ENCODE measurements around the gene DIP2B. TPM values are rescaled to one million over a fixed set of nuclear protein-coding genes. Genes with fewer than 3 reads are reported as not detected.

DIP2B gene
- total RNA-seq, 4 donors from 2014 or later, result 19.8 to 25.9 (median 23.8) TPM

DNA sequence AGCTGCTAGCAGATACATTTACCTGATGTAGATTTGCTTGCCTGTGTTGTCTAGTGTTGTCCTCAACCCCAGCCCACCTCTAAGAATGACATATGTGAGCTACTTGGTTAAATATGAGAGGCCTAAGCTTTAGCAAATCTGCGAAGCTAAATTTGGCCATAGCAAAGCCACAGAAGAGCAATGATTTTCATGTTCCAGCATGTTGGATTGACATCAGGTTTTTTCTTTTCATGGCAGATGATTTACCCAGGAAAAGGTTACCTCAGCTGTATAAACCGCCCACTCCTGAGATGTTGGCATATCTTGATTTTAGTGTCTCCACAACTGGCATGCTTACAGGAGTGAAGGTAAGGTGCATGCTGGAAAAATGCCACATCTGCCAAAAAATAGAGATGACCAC, 222.7 kb downstream of the DIP2B start:
- Histone ChIP-seq H3K27me3 (no peaks in the 10 kb centered on the region), H3K27ac (no peak overlapping the region), H3K4me1 (peaks cover 0 to 11% (median 0%) of the 10 kb centered on the region in 3 donors), H3K9me3 (no peaks in the 10 kb centered on the region), H3K4me3 (no peak overlapping the region), H3K36me3 (peaks cover 3 to 98% of the 10 kb centered on the region in 2 donors)
- 100% methylated on average over 1 to 2 of the region's 2 CpGs for WGBS, 2 donors (ENCODE audit: low coverage in 1 of 2)
- TF ChIP-seq EP300 (IDR thresholded peaks at IDR 0.05) (no peak), POLR2AphosphoS5 (IDR thresholded peaks at IDR 0.05) (no peak), POLR2A (IDR thresholded peaks at IDR 0.05) (no peak)
- TF ChIP-seq, protein P1, sequence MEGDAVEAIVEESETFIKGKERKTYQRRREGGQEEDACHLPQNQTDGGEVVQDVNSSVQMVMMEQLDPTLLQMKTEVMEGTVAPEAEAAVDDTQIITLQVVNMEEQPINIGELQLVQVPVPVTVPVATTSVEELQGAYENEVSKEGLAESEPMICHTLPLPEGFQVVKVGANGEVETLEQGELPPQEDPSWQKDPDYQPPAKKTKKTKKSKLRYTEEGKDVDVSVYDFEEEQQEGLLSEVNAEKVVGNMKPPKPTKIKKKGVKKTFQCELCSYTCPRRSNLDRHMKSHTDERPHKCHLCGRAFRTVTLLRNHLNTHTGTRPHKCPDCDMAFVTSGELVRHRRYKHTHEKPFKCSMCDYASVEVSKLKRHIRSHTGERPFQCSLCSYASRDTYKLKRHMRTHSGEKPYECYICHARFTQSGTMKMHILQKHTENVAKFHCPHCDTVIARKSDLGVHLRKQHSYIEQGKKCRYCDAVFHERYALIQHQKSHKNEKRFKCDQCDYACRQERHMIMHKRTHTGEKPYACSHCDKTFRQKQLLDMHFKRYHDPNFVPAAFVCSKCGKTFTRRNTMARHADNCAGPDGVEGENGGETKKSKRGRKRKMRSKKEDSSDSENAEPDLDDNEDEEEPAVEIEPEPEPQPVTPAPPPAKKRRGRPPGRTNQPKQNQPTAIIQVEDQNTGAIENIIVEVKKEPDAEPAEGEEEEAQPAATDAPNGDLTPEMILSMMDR (IDR thresholded peaks at IDR 0.05), result no peak
- ATAC-seq, result no peak

DNA sequence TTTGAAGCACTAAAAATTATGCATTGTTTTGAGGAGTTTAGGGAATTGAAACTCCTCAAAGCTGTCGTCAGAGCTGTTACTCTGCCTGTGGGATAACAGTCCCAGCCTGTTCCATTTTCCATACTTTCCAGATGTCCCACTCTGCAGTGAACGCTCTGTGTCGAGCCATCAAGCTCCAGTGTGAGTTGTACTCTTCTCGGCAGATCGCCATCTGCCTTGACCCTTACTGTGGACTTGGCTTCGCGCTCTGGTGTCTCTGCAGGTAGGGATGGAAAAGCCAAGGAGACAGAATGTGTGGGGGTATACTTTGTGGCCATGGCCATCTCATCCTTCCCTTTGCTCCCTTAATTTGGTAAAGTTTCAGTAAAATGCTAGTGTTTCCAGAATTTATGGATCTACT, 223.6 kb downstream of the DIP2B start:
- Histone ChIP-seq H3K4me3 (no peak overlapping the region), H3K9me3 (no peaks in the 10 kb centered on the region), H3K36me3 (peaks cover 3 to 98% of the 10 kb centered on the region in 2 donors), H3K27ac (no peak overlapping the region), H3K4me1 (peaks cover 0 to 11% (median 0%) of the 10 kb centered on the region in 3 donors), H3K27me3 (no peaks in the 10 kb centered on the region)
- no peak for TF ChIP-seq POLR2A (IDR thresholded peaks at IDR 0.05)
- ATAC-seq, result no peak
- WGBS, 2 donors (ENCODE audit: low coverage in 1 of 2), result 79 to 80% methylated on average over 4 to 7 of the region's 7 CpGs

DNA sequence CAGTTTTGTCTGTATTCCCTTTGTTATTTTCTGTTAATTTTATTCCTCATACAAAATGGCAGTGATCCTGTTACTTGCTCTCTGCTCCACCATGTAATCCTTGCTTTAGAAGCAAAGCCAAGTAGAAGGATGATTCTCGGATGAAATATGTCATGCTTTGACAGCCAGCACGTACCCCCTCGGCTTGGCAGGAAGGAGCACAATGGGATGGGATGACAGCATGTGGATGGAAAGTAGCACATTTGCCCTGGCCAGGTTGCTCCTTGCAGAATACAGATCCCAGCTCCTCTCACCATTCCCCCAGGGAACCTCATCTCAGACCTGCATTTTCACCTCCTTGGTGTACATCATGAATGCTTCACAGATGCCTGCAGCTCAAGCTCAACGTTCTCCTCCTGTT, 224.1 kb downstream of the DIP2B start:
- H3K27ac ChIP-seq, result no peak overlapping the region
- H3K9me3 ChIP-seq, result no peaks in the 10 kb centered on the region
- H3K4me1 ChIP-seq, result peaks cover 0 to 11% (median 0%) of the 10 kb centered on the region in 3 donors
- H3K4me3 ChIP-seq, result no peak overlapping the region
- ATAC-seq, result no peak
- peaks cover 3 to 98% of the 10 kb centered on the region in 2 donors for H3K36me3 ChIP-seq
- no peaks in the 10 kb centered on the region for H3K27me3 ChIP-seq
- TF ChIP-seq EP300 (IDR thresholded peaks at IDR 0.05), result no peak
- WGBS, 2 donors (ENCODE audit: low coverage in 1 of 2), result 42 to 80% methylated on average over 2 of the region's 4 CpGs

DNA sequence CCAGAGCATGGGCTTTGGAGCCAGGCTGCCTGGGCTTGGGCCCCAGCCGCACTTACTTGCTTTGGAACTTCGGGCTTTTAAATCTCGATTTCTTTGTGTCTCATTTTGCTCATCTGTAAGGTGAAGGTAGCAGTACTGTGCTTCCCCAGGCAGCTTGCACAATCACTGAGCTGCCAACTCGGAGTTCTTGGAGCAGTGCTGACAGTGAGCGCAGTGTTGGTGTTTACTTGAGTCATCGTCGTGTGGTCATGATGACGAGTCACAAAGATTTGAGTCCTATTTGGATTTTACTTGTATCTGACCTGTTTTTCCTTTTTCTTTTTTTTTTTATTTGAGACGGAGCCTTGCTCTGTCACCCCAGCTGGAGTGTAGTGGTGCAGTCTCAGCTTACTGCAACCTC, 227.8 kb downstream of the DIP2B start:
- H3K4me3 ChIP-seq, result no peak overlapping the region
- peaks cover under 1 to 100% of the 10 kb centered on the region in 2 donors for H3K36me3 ChIP-seq
- ATAC-seq, result no peak
- TF ChIP-seq POLR2A (IDR thresholded peaks at IDR 0.05) (no peak), EP300 (IDR thresholded peaks at IDR 0.05) (no peak)
- no peaks in the 10 kb centered on the region for H3K9me3 ChIP-seq
- H3K4me1 ChIP-seq, result no peaks in the 10 kb centered on the region
- WGBS, 2 donors (ENCODE audit: low coverage in 1 of 2), result 84 to 91% methylated on average over 7 to 9 of the region's 9 CpGs
- no peak overlapping the region for H3K27ac ChIP-seq
- no peaks in the 10 kb centered on the region for H3K27me3 ChIP-seq

DNA sequence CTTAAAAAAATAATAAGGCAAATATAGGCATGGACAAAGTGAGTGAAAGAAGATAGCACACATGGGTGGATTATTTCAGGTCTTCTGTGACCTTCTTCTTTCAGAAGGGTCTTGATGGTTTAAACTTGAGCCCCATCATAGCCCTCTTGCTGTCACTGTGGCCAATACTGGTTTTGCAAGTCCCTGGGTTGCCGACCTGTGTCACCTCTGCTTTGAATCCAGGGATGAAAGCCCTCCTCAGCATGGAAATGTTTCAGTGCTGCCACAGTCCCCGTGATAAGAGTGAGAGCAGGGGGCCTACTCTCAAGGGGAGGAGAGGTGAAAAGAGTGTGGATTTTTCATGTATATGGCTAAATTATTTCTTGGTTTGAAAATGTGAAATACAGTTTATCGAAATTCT, 228.9 kb downstream of the DIP2B start:
- peaks cover 0 to 100% of the 10 kb centered on the region in 2 donors for H3K36me3 ChIP-seq
- no peak for TF ChIP-seq POLR2AphosphoS5 (IDR thresholded peaks at IDR 0.05)
- no peak for TF ChIP-seq POLR2A (IDR thresholded peaks at IDR 0.05)
- TF ChIP-seq EP300 (IDR thresholded peaks at IDR 0.05), result no peak
- TF ChIP-seq, protein P1 (IDR thresholded peaks at IDR 0.05), result no peak
- no peaks in the 10 kb centered on the region for H3K27me3 ChIP-seq
- ATAC-seq, result no peak
- H3K4me3 ChIP-seq, result no peak overlapping the region
- H3K9me3 ChIP-seq, result no peaks in the 10 kb centered on the region
- WGBS, 2 donors (ENCODE audit: low coverage in 1 of 2), result 89 to 90% methylated on average over 1 to 3 of the region's 3 CpGs
- no peak overlapping the region for H3K27ac ChIP-seq
- H3K4me1 ChIP-seq, result no peaks in the 10 kb centered on the region

DNA sequence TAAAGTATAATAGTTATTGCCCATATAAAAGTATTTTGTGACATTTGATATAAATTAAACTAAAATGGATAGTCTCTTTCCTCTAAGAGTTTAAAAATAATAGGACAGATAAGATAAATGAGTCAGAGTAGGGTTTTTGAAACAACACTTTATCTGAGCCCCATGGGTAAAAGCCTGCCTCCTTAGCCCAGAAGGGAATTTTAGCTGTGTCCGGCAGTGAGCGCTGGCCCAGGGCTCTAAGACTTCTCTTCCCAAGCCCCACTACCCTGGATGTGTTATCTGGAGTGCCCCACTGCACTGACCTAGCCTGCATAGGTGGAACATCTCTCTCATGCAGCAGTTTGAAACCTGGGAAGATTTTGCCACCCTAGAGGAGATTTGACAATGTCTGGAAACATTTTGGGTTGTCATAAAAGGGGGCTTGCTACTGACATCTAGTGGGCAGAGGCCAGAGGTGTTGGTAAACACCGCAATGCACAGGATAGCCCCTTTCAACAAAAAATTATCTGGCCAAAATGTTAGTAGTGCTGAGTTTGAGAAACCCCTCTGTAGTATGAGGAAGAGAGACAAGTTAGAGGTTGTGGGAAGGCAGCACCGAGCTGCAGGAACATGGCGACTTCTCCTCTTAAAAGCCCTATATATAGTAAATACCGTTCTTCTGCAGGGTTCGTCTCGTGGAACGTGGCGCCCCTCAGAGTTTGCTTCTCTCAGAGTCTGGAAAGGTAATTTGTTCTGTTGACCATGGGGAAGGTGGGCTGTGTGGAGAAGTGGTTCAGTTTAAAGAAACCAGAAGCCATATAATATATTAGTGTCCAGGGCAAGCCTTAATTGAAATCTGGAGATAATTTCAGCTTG, 229.9 kb downstream of the DIP2B start:
- TF ChIP-seq, protein P1 (IDR thresholded peaks at IDR 0.05), result peak in 2 of 4 experiments; percentile 19 to 51
- TF ChIP-seq POLR2A (IDR thresholded peaks at IDR 0.05), result no peak
- Histone ChIP-seq H3K9me3 (no peaks in the 10 kb centered on the region), H3K4me3 (no peak overlapping the region), H3K27ac (no peak overlapping the region), H3K27me3 (no peaks in the 10 kb centered on the region), H3K4me1 (no peaks in the 10 kb centered on the region), H3K36me3 (peaks cover 0 to 100% of the 10 kb centered on the region in 2 donors)
- 57 to 70% methylated on average over 4 to 10 of the region's 10 CpGs for WGBS, 2 donors (ENCODE audit: low coverage in 1 of 2)
- ATAC-seq, result no peak
